Forelimb muscle (tissue), 1 donor: ENCODE measurements around the gene SAMD13. TPM values are rescaled to one million over a fixed set of nuclear protein-coding genes. Genes with fewer than 3 reads are reported as not detected.

Source experiments
- DNase-seq: peaks from one replicate; pipeline ENCODE4 v3.0.0-alpha.2; 2013; ENCODE audit warnings: low read depth
- polyA plus RNA-seq: library from polyadenylated mRNA; unstranded; fragments of 120-200 nt; gene quantifications from one replicate; pipeline ENCODE4 v1.2.1, GENCODE V29; 2013; ENCODE audit not compliant: insufficient read length

SAMD13 gene
- polyA plus RNA-seq, 1 donor, result 10.4 TPM

GRCh38 chr1:84370831-84371394 lies 69.4 kb downstream of the SAMD13 start:
- DNase-seq, result no peak

- no peak for DNase-seq
Observed at GRCh38 chr1:84373436-84374141, 72.1 kb downstream of the SAMD13 start.

DNA sequence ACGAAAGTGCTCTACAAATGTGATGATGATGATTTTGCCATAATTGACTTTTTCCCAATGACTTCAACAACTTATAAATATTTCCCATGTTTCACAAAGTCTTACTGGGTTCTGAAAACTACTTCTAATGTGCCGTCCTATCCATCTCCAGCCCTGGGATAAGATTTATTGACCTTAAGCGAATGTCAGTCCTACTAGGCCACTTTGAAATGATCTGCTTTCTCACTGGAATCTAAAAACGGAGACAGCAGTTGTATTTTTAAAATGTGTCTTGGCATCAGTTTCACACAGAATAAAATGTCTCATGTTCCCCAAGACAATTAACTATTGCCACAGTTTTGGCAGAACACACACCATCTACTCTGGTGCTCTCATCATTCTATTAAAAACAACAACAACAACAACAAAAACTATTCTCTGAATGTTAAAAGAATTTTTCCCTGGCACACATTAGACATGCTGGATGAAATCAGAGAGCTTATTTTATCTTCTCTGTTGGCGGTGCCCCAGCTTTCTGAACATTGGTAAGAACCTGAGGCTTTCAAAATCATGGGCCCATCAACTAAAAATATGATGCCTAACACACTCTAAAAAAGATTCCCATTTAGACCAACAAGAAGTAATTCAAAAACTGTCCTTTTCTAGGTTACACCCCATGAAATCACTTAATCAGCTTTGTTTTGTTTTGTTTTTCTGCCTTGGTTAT lies 73.6 kb downstream of the SAMD13 start:
- no peak for DNase-seq

DNA sequence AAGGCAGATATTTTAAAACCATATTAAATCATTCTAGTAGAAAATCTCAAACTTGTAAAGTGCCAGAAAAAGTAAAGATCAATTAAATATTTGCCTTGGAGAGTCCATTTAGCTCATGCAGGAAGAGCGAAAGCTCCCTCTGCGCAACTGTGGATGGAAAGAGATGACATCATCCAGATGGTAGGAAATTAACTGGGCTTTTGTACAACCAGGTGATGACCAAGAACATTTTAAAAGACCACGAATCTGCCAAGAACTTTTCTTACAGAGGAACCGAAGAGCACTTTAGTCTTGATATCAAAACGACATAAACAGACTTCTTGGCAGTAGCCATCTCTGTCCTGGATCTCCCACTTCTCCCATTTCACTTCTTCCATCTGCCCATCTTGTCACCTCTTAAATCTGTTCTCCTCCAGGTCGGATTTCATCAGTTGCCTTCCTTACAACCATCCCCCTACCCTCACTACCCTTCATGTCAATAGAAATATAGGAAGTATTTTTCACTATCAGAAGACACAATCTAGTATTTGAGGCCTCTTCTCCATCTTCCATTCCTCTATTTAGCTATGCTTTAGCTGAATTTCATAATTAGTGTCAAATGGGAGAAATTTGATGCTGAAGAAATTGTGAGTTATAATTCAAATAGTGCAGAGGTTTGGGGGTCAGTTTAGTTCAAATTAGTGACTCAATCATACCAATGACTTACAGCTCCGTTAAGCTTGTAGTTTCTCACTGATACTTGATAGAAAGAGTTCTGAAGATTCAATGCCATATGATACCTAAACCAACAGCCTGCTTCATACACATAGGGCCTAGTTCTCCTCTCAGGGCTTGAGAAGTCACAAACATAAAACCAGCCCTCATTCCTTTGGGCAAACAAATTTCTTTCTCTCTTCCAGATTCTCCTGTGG lies 74.7 kb downstream of the SAMD13 start:
- DNase-seq, result no peak

- DNase-seq, result peak; percentile 81
Observed at GRCh38 chr1:84377480-84378095, 76.1 kb downstream of the SAMD13 start.

- DNase-seq, result no peak
Observed at GRCh38 chr1:84379138-84379916, 77.8 kb downstream of the SAMD13 start.

GRCh38 chr1:84379917-84380180 lies 78.3 kb downstream of the SAMD13 start:
- no peak for DNase-seq

- DNase-seq, result no peak
Observed at GRCh38 chr1:84382127-84382526, 80.6 kb downstream of the SAMD13 start.

DNA sequence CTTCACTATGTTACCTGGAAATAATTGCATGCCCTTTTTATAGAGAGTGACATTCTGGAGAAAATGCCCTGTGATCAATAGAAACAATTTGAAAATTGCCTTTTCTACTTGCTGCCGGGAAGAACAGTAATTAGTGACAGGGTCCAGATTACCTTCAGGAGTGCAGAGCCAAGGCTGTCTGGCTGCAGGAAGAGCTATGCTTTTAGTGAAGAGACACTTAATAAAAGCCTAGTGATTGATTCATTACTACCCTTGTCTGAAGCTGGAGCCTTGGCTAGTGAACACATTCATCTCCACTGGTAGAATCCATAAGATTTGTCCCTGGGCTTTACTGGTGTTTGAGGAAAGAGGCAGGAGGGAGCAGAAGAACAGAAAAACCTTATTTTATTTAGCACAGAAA lies 83.8 kb downstream of the SAMD13 start:
- no peak for DNase-seq

GRCh38 chr1:84386716-84387479 lies 85.4 kb downstream of the SAMD13 start:
- DNase-seq, result no peak

DNA sequence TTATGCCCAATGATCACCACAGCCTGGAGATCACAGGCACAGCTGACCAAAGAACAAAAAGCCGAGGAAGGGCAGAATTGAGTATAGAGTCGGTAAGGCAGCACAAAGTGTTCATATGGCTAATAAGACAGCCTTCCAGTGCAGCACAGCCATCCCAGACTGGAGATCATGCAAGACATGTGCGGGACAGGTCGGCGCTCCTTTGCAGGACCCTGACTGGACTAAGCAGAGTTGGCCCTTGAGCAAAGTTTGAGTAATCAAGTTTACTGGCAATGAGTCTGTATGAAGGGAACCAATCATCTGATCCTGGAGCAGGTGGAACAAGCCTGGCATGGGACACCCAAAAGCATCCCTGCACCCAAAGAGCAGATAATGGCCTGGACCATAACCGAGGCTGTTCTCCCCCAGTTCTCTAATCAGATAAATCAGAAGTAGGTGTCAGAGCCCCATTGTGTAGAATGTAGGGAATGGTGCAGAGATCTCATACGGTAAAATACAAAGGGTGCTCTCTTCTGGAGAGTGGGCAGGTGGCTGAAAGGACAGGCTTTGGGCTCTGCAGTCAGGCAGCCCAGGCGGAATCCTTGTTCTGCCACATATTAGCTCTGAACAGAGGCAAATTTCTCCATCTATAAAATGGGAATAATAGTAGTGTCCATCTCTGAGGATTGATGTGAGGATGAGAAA lies 86.1 kb downstream of the SAMD13 start:
- no peak for DNase-seq

DNA sequence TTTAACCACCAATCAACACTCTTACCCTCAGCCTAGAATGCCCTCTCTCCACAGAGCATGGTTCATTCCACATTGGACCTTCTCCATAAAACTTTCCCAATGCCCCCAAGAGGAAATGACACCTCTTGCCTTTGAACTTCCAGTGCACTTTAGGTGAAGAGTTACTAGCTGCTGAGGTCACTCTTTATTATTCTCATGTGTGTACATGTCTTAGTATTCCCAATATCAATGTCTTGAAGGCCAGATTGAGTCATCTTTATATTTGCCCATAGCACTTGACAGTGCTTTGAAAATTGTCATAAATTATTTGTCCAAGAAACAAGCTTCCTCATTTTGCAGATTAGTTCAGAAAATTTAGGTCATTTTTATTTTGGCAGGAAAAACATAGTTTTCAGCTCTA lies 88.7 kb downstream of the SAMD13 start:
- DNase-seq, result no peak

DNA sequence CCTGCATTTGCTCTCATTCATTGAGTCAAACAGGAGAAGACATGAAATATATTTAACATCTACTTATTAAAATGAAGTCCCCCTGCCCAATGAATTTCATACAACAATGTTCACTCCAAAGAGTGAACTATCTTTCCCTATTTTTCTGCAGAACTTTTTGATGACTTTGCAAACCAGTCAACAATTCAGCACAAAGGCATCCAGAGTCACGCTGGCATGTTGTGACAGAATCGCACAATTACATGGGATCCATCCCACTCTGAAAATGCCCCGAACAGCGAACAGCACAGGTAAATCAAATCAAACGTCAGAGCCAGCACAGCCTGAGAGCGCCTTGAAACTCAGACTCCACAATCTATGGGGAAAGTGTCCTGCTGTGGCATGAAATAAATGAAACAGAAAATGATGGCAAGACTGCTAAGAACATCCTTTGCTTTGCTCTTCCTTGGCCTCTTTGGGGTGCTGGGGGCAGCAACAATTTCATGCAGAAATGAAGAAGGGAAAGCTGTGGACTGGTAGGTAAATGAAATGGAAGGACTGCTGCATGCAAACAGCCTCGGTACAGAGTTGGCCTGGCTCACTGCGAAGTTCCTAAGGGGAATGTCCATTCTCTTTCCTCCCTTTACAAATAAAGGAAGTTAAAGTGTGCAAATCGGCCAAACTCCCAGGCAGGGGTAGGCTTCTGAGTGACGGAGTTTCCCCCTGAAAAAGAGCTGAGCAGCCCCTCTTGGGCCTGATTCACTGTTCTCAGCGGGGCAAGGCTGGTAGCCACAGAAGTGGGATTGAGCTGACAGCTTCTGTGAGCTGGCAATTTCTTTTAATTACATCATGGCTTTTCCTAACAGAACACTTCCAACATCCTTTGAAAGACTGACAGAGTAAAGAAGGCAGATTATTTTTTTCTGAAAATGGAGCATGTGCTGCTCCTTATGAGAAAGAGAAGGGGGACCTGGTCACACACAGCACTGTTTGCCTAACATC lies 97.0 kb downstream of the SAMD13 start, which contains the start of gene DNASE2B:
TSS of gene DNASE2B (plus strand) at position 310 of the 981 bp plus-strand sequence. CDS start at position 391, 81 bp downstream.
- no peak for DNase-seq

Other genes with a start within 250 kb of the SAMD13 start
- 18.8 TPM for gene PRKACB, start 157.4 kb upstream of the SAMD13 start, polyA plus RNA-seq
- not detected for gene DNASE2B, start 96.8 kb downstream of the SAMD13 start, polyA plus RNA-seq
- gene RPF1, start 177.6 kb downstream of the SAMD13 start, polyA plus RNA-seq, result 30.8 TPM
- gene SPATA1, start 204.7 kb downstream of the SAMD13 start, polyA plus RNA-seq, result 1.9 TPM
- gene GNG5, start 204.9 kb downstream of the SAMD13 start, polyA plus RNA-seq, result 170 TPM